Nephron progenitor cell (in vitro differentiated cells): ENCODE data around the gene MRPS23.

Source experiments
- DNase-seq: peaks from one replicate; pipeline ENCODE4 v3.0.0; 2021
- H3K27ac Mint-ChIP-seq: 2 replicates; pipeline ENCODE4 v1.8.0; 2021; ENCODE audit warnings: mild to moderate bottlenecking, moderate library complexity, mixed read lengths
- H3K27me3 Mint-ChIP-seq: 2 replicates; pipeline ENCODE4 v1.8.0; 2021; ENCODE audit warnings: mild to moderate bottlenecking, low read depth, mixed read lengths; ENCODE audit not compliant: poor library complexity
- H3K36me3 Mint-ChIP-seq: 2 replicates; pipeline ENCODE4 v1.8.0; 2021; ENCODE audit warnings: low read depth, mixed read lengths
- H3K4me1 Mint-ChIP-seq: 2 replicates; pipeline ENCODE4 v1.8.0; 2021; ENCODE audit warnings: mixed read lengths
- H3K4me3 Mint-ChIP-seq: 2 replicates; pipeline ENCODE4 v1.8.0; 2021; ENCODE audit warnings: mild to moderate bottlenecking, moderate library complexity, mixed read lengths
- H3K9me3 Mint-ChIP-seq: 2 replicates; pipeline ENCODE4 v1.8.0; 2021; ENCODE audit warnings: mild to moderate bottlenecking, moderate library complexity, mixed read lengths
- CTCF ChIP-seq: fragments of 200-600 bp; sonication (generic); IDR thresholded peaks from 2 replicates; pipeline ENCODE4 v1.5.0; 2021; ENCODE audit warnings: antibody characterized with exemption

The MRPS23 gene

GRCh38 chr17:57810721-57811637 lies 38.9 kb downstream of the MRPS23 start:
- no peak for TF ChIP-seq CTCF
- no peaks in the 10 kb centered on the region for H3K9me3 Mint-ChIP-seq
- H3K36me3 Mint-ChIP-seq = no peaks in the 10 kb centered on the region
- H3K4me1 Mint-ChIP-seq = peaks cover 35% of the 10 kb centered on the region
- peak overlapping the region; percentile 21 for H3K4me3 Mint-ChIP-seq
- peak overlapping the region; percentile 63 for H3K27ac Mint-ChIP-seq
- peak; percentile 35 for DNase-seq
- peaks cover 16% of the 10 kb centered on the region for H3K27me3 Mint-ChIP-seq

- H3K4me3 Mint-ChIP-seq = no peak overlapping the region
- TF ChIP-seq CTCF = no peak
- H3K27me3 Mint-ChIP-seq = peaks cover 18% of the 10 kb centered on the region
- no peak overlapping the region for H3K27ac Mint-ChIP-seq
- no peaks in the 10 kb centered on the region for H3K36me3 Mint-ChIP-seq
- peaks cover 40% of the 10 kb centered on the region for H3K4me1 Mint-ChIP-seq
- no peaks in the 10 kb centered on the region for H3K9me3 Mint-ChIP-seq
- DNase-seq = no peak
Measured at GRCh38 chr17:57809879-57810278, 40.0 kb downstream of the MRPS23 start.

GRCh38 chr17:57808882-57809281 lies 41.0 kb downstream of the MRPS23 start:
- Mint-ChIP-seq H3K27ac (no peak overlapping the region), H3K36me3 (no peaks in the 10 kb centered on the region), H3K4me3 (no peak overlapping the region), H3K4me1 (peaks cover 45% of the 10 kb centered on the region), H3K27me3 (peaks cover 16% of the 10 kb centered on the region), H3K9me3 (no peaks in the 10 kb centered on the region)
- no peak for DNase-seq
- TF ChIP-seq CTCF = no peak

GRCh38 chr17:57806167-57806830 lies 43.5 kb downstream of the MRPS23 start:
- Mint-ChIP-seq H3K27me3 (peaks cover 8% of the 10 kb centered on the region), H3K36me3 (no peaks in the 10 kb centered on the region), H3K9me3 (peaks cover 11% of the 10 kb centered on the region), H3K27ac (no peak overlapping the region), H3K4me3 (no peak overlapping the region), H3K4me1 (peaks cover 47% of the 10 kb centered on the region)
- no peak for DNase-seq
- TF ChIP-seq CTCF = no peak

GRCh38 chr17:57803021-57803420 lies 46.8 kb downstream of the MRPS23 start:
- Mint-ChIP-seq H3K36me3 (peaks cover 5% of the 10 kb centered on the region), H3K27me3 (peaks cover 3% of the 10 kb centered on the region), H3K4me1 (peaks cover 32% of the 10 kb centered on the region), H3K27ac (no peak overlapping the region), H3K9me3 (peaks cover 24% of the 10 kb centered on the region), H3K4me3 (no peak overlapping the region)
- no peak for TF ChIP-seq CTCF
- DNase-seq = peak; percentile 27
